GM12874 (cell line): ENCODE results near the gene ADAM12.

Experiments used
- CTCF ChIP-seq: IDR thresholded peaks from 2 replicates; pipeline ENCODE4 v1.5.1; 2011; ENCODE audit warnings: low read depth, mild to moderate bottlenecking, control low read depth, low read length, moderate library complexity; ENCODE audit not compliant: insufficient read depth

ADAM12 gene

GRCh38 chr10:126087153-126087680 is 301.1 kb downstream of the ADAM12 start:
- no peak for TF ChIP-seq CTCF

- no peak for TF ChIP-seq CTCF
Observed at GRCh38 chr10:126085806-126086205, 302.5 kb downstream of the ADAM12 start.

- TF ChIP-seq CTCF: no peak
Observed at GRCh38 chr10:126084369-126084768, 303.9 kb downstream of the ADAM12 start.

- no peak for TF ChIP-seq CTCF
Observed at GRCh38 chr10:126083009-126083408, 305.3 kb downstream of the ADAM12 start.

GRCh38 chr10:126081841-126082466 is 306.3 kb downstream of the ADAM12 start:
- no peak for TF ChIP-seq CTCF

- TF ChIP-seq CTCF: no peak
Observed at GRCh38 chr10:126080879-126081411, 307.3 kb downstream of the ADAM12 start.

GRCh38 chr10:126080291-126080825 is 307.9 kb downstream of the ADAM12 start:
- no peak for TF ChIP-seq CTCF
